ENCODE measurements around the gene KXD1. TPM values are rescaled to one million over a fixed set of nuclear protein-coding genes. Genes with fewer than 3 reads are reported as not detected.
A peak's percentile ranks its signal among the peaks of the same experiment; 100 is the strongest.

The KXD1 gene
- total and polyA plus RNA-seq, 4 donors, result 51.3 to 117 (median 74.8) TPM

DNA sequence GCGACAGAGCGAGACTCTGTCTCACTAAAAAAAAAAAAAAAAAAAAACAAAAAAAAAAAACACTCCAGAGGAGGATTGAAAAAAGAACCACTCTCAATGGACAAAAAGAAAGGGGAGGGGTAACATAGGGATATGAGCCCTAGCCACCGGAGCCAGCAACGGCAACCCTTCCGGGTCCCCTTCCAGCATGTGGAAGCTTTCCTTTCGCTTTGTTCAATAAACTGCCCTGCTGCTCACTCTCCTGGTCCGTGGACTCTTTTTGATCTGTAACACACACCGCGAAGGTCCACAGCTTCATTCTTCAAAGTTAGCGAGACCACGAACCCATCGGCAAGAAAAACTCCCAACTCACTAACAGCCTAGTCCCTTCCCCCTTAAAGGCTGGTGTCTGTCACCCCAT lies 29.9 kb downstream of the KXD1 start:
- ATAC-seq (ENCODE audit: insufficient read depth, low FRiP score), result no peak
- no peak overlapping the region for H3K4me3 ChIP-seq
- H3K4me1 ChIP-seq (ENCODE audit: control insufficient read depth in 5 of 5, insufficient read depth in 5 of 5, low read length in 5 of 5), result peaks cover 0 to 18% (median 6%) of the 10 kb centered on the region in 5 donors
- H3K27ac ChIP-seq (ENCODE audit: low read depth in 1 of 2, low read length in 1 of 2), result peak overlapping the region in 1 of 2 donors; percentile 88
- no peaks in the 10 kb centered on the region for H3K27me3 ChIP-seq (ENCODE audit: control insufficient read depth in 3 of 3, insufficient read depth in 3 of 3, low read length in 2 of 3)
- DNase-seq, result peak in 1 of 3 donors; percentile 12
- H3K36me3 ChIP-seq (ENCODE audit: control insufficient read depth in 4 of 4, insufficient read depth in 4 of 4, low read length in 4 of 4), result peaks cover 0 to 7% (median 5%) of the 10 kb centered on the region in 4 donors
- H3K9ac ChIP-seq (ENCODE audit: insufficient read depth in 1 of 2, low read length in 2 of 2), result no peak overlapping the region
- 91 to 92% methylated on average over 12 of the region's 12 CpGs for WGBS, 2 donors
- no peaks in the 10 kb centered on the region for H3K9me3 ChIP-seq (ENCODE audit: control insufficient read depth in 4 of 4, insufficient read depth in 3 of 4, low read length in 3 of 4)
- TF ChIP-seq, protein P1, sequence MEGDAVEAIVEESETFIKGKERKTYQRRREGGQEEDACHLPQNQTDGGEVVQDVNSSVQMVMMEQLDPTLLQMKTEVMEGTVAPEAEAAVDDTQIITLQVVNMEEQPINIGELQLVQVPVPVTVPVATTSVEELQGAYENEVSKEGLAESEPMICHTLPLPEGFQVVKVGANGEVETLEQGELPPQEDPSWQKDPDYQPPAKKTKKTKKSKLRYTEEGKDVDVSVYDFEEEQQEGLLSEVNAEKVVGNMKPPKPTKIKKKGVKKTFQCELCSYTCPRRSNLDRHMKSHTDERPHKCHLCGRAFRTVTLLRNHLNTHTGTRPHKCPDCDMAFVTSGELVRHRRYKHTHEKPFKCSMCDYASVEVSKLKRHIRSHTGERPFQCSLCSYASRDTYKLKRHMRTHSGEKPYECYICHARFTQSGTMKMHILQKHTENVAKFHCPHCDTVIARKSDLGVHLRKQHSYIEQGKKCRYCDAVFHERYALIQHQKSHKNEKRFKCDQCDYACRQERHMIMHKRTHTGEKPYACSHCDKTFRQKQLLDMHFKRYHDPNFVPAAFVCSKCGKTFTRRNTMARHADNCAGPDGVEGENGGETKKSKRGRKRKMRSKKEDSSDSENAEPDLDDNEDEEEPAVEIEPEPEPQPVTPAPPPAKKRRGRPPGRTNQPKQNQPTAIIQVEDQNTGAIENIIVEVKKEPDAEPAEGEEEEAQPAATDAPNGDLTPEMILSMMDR (IDR thresholded peaks at IDR 0.05; ENCODE audit: control extremely low read depth, extremely low read depth), result no peak

DNA sequence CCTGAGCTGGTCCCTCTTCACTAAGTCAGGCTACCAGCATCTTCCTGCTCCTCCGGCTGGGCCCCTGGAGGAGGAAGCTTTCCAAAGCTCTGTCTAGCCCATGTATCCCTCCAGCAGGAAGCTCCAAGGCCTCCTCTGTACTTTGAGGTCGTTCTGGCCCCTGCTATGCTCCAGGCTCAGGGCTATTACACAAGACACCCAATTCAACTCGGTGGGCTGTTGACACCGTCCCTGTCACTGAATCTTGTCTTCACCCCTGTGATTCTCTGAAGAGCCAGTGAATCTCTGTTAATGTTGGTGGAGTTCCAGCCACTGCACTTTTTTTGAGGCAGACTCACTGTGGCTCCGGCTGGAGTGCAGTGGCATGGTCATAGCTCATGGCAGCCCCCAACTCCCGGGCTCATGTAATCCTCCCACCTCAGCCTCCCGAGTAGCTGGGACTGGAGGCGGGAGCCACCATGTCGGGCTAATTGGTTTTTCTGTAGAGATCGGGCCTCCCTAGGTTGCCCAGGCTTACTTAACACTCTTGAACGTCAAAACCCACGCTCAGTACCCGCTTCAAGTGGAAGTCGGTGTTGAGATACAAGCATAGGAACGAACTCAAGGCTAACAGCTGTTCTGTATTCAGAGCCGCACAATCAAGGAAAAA lies 30.4 kb downstream of the KXD1 start:
- no peak for DNase-seq
- WGBS, 2 donors, result 24 to 25% methylated on average over 16 of the region's 16 CpGs
- Histone ChIP-seq H3K4me3 (no peak overlapping the region), H3K27me3 (ENCODE audit: control insufficient read depth in 3 of 3, insufficient read depth in 3 of 3, low read length in 2 of 3) (no peaks in the 10 kb centered on the region), H3K27ac (ENCODE audit: low read depth in 1 of 2, low read length in 1 of 2) (peak overlapping the region; percentile 55 to 88), H3K9me3 (ENCODE audit: control insufficient read depth in 4 of 4, insufficient read depth in 3 of 4, low read length in 3 of 4) (no peaks in the 10 kb centered on the region), H3K9ac (ENCODE audit: insufficient read depth in 1 of 2, low read length in 2 of 2) (peak overlapping the region in 1 of 2 donors; percentile 33), H3K4me1 (ENCODE audit: control insufficient read depth in 5 of 5, insufficient read depth in 5 of 5, low read length in 5 of 5) (peaks cover 0 to 18% (median 6%) of the 10 kb centered on the region in 5 donors), H3K36me3 (ENCODE audit: control insufficient read depth in 4 of 4, insufficient read depth in 4 of 4, low read length in 4 of 4) (peaks cover 0 to 7% (median 5%) of the 10 kb centered on the region in 4 donors)
- ATAC-seq (ENCODE audit: insufficient read depth, low FRiP score), result no peak
- TF ChIP-seq, protein P1 (IDR thresholded peaks at IDR 0.05; ENCODE audit: control extremely low read depth, extremely low read depth), result no peak

DNA sequence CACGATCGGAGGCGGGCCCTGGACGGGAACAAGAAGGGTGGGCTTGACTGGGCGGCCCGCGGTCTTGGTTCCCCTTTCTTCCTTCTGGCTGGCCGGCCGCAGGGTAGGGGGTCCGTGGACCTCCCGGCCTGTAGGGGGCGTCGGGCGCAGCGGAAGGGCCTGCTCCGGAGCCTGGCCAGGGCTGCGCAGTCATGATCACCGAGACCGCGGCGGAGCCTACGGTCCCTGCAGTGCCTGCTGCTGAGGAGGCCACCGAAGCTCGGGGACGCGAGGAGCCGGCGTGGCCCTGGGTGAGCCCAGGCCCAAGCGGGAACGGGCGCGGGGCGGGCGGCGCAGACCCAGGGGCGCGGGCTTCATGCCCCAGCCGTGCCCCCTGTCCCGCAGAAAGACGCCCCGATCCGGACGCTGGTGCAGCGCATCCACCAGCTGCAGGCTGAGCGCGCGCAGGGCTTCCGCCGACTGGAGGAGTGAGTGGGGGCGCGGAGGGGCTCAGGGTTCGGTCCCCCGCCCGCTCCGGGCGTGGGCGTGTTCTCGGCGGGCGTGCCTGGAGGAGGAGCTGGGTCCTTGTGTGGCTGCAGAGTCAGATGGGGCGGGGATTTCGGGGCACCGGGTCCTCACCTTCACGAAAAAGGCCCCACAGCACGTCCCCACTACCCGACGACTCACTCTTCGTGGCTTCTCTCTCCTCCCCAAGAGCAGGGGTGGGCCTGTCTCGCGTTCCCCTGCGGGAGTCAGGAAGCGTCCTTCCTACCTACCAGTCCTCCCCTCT lies 31.1 kb downstream of the KXD1 start, which contains the start of gene REX1BD:
TSS of gene REX1BD (plus strand) at position 188 of the 769 bp plus-strand sequence. CDS start at position 192, 4 bp downstream.
- peak; percentile 91 to 93 (median 92) for DNase-seq
- H3K4me1 ChIP-seq (ENCODE audit: control insufficient read depth in 5 of 5, insufficient read depth in 5 of 5, low read length in 5 of 5), result peaks cover 0 to 18% (median 6%) of the 10 kb centered on the region in 5 donors
- H3K36me3 ChIP-seq (ENCODE audit: control insufficient read depth in 4 of 4, insufficient read depth in 4 of 4, low read length in 4 of 4), result peaks cover 0 to 7% (median 5%) of the 10 kb centered on the region in 4 donors

More for the DNA sequence above, 31.1 kb downstream of the KXD1 start, which contains the start of gene REX1BD:
- peak; percentile 93 for ATAC-seq (ENCODE audit: insufficient read depth, low FRiP score)
- Histone ChIP-seq H3K4me3 (peak within 1 kb of the TSS; percentile 64), H3K9me3 (ENCODE audit: control insufficient read depth in 4 of 4, insufficient read depth in 3 of 4, low read length in 3 of 4) (no peaks in the 10 kb centered on the region), H3K27ac (ENCODE audit: low read depth in 1 of 2, low read length in 1 of 2) (peak within 1 kb of the TSS; percentile 55 to 88), H3K27me3 (ENCODE audit: control insufficient read depth in 3 of 3, insufficient read depth in 3 of 3, low read length in 2 of 3) (no peaks in the 10 kb centered on the region), H3K9ac (ENCODE audit: insufficient read depth in 1 of 2, low read length in 2 of 2) (peak within 1 kb of the TSS in 1 of 2 donors; percentile 33)
- TF ChIP-seq, protein P1 (IDR thresholded peaks at IDR 0.05; ENCODE audit: control extremely low read depth, extremely low read depth), result peak; percentile 62
- 0 to 1% methylated on average over 61 to 72 of the region's 72 CpGs for WGBS, 2 donors
